K562 (cell line): ENCODE data around the gene QSOX2. TPM values are rescaled to one million over a fixed set of nuclear protein-coding genes. Genes with fewer than 3 reads are reported as not detected.
A peak's percentile ranks its signal among the peaks of the same experiment; 100 is the strongest.

Experiments
- ARID2 ChIP-seq: fragments of 450-650 bp; IDR thresholded peaks from 2 replicates; pipeline ENCODE4 v1.6.1; 2017; ENCODE audit warnings: antibody characterized with exemption, mild to moderate bottlenecking
- ATF1 ChIP-seq, 2 experiments: fragments of 450-650 bp in 1 of 2; IDR thresholded peaks; 2 replicates each; pipeline ENCODE4 v1.6.1; 2016; ENCODE audit warnings: missing compliant biosample characterization in 1 of 2, missing genetic modification characterization in 1 of 2
- CREM ChIP-seq: IDR thresholded peaks from 2 replicates; pipeline ENCODE4 v1.6.1; 2014; ENCODE audit warnings: antibody characterized with exemption, low read depth
- CTBP1 ChIP-seq: fragments of 450-650 bp; IDR thresholded peaks from 2 replicates; pipeline ENCODE4 v1.6.1; 2016; ENCODE audit warnings: borderline replicate concordance
- EWSR1 ChIP-seq: fragments of 450-650 bp; IDR thresholded peaks from 2 replicates; pipeline ENCODE4 v1.6.1; 2018; ENCODE audit warnings: borderline replicate concordance, mild to moderate bottlenecking, low read depth, moderate library complexity; ENCODE audit not compliant: partially characterized antibody
- HDAC1 ChIP-seq, 2 experiments: fragments of 450-650 bp; IDR thresholded peaks; 2 replicates each; pipeline ENCODE4 v1.6.1; 2016 to 2017; ENCODE audit warnings: inconsistent platforms in 1 of 2, mild to moderate bottlenecking in 1 of 2, moderate library complexity in 1 of 2
- HDAC8 ChIP-seq: fragments of 450-650 bp; IDR thresholded peaks from 2 replicates; pipeline ENCODE4 v1.6.1; 2016; ENCODE audit warnings: mild to moderate bottlenecking, missing genetic modification characterization, moderate library complexity, missing compliant biosample characterization
- HINFP ChIP-seq: fragments of 450-650 bp; conservative IDR thresholded peaks from 2 replicates; pipeline ENCODE4 v1.6.1; 2016; ENCODE audit warnings: missing genetic modification characterization, low read depth, mild to moderate bottlenecking, control low read depth, missing compliant biosample characterization
- KDM1A ChIP-seq, 2 experiments: fragments of 450-650 bp; IDR thresholded peaks; 2 replicates each; pipeline ENCODE4 v1.6.1; 2016; ENCODE audit warnings: mild to moderate bottlenecking in 2 of 2
- MXI1 ChIP-seq: IDR thresholded peaks from 2 replicates; pipeline ENCODE4 v1.6.1; 2011; ENCODE audit warnings: low read depth, mild to moderate bottlenecking, improper control_type of control experiment, low read length
- NBN ChIP-seq: fragments of 450-650 bp; IDR thresholded peaks from 2 replicates; pipeline ENCODE4 v1.6.1; 2016; ENCODE audit warnings: low read depth, mild to moderate bottlenecking
- NFRKB ChIP-seq: fragments of 450-650 bp; IDR thresholded peaks from 2 replicates; pipeline ENCODE4 v1.6.1; 2016; ENCODE audit warnings: low read depth
- SAFB2 ChIP-seq: fragments of 200-400 bp; formaldehyde crosslinking; IDR thresholded peaks from 2 replicates; pipeline ENCODE4 v1.6.1; 2018; ENCODE audit warnings: borderline replicate concordance, low read length, low read depth, moderate library complexity; ENCODE audit not compliant: severe bottlenecking
- SIN3A ChIP-seq, 2 experiments: fragments of 150-350 bp in 1 of 2; IDR thresholded peaks; 2 replicates each; pipeline ENCODE4 v1.6.1; 2011 to 2016; ENCODE audit warnings: borderline replicate concordance in 2 of 2, low read depth in 2 of 2, low read length in 2 of 2, mild to moderate bottlenecking in 2 of 2, moderate library complexity in 2 of 2; ENCODE audit not compliant: control insufficient read depth in 1 of 2
- SMC3 ChIP-seq: conservative IDR thresholded peaks from 2 replicates; pipeline ENCODE4 v1.6.1; 2011; ENCODE audit warnings: low read depth, low read length, improper control_type of control experiment; ENCODE audit not compliant: insufficient read depth
- ZNF77 ChIP-seq: fragments of 250-450 bp; sonication (Bioruptor Pico); IDR thresholded peaks from 2 replicates; pipeline ENCODE4 v1.5.0; 2020
- polyA plus RNA-seq, 8 experiments: library from polyadenylated mRNA; depleted of rRNA in 4 of 8; stranded (reverse) in 5 of 8; unstranded in 3 of 8; fragments of >200 nt; fragmentation: Nextera tagmentation in 2 of 8; fragmentation: Illumina TruSeq in 1 of 8; extraction: Ambion mirVana in 2 of 8; extraction: Trizol in 1 of 8; gene quantifications; 2 replicates each; pipeline versions ENCODE4 v1.2.1 to v1.2.3, GENCODE V29; 2011 to 2014; ENCODE audit warnings: inconsistent platforms in 1 of 8, missing spikeins in 1 of 8
- total RNA-seq, 7 experiments: library from RNA; depleted of rRNA in 6 of 7; stranded (reverse); fragments of >200 nt in 6 of 7; fragmentation: Illumina TruSeq in 2 of 7; extraction: Trizol in 2 of 7; gene quantifications; 2 replicates each; pipeline versions ENCODE4 v1.2.1 to v1.2.3, GENCODE V29; 2011 to 2021; ENCODE audit warnings: low replicate concordance in 1 of 7
- TF ChIP-seq, protein P1 (sequence below), 3 experiments: IDR thresholded peaks in 2 of 3; conservative IDR thresholded peaks in 1 of 3; 2 replicates each; pipeline ENCODE4 v1.5.1; 2011 to 2012; ENCODE audit warnings: low read length in 3 of 3, mild to moderate bottlenecking in 3 of 3, control low read depth in 2 of 3, improper control_type of control experiment in 1 of 3, inconsistent platforms in 1 of 3, low read depth in 1 of 3, mixed read lengths in 1 of 3, moderate library complexity in 1 of 3; ENCODE audit not compliant: insufficient read depth in 2 of 3
- TF ChIP-seq, protein P2 (sequence below): IDR thresholded peaks from 2 replicates; pipeline ENCODE4 v1.6.1; 2014; ENCODE audit warnings: antibody characterized with exemption
- TF ChIP-seq, protein P3 (sequence below): fragments of 250-450 bp; sonication (Bioruptor Pico); IDR thresholded peaks from 2 replicates; pipeline ENCODE4 v1.8.0; 2022; ENCODE audit warnings: inconsistent platforms
- TF ChIP-seq, protein P4 (sequence below): fragments of 450-650 bp; IDR thresholded peaks from 2 replicates; pipeline ENCODE4 v1.6.1; 2017; ENCODE audit warnings: mild to moderate bottlenecking, moderate library complexity

QSOX2 gene
- total and polyA plus RNA-seq, 9 of the 15 experiments (the other 6 are each of a cell fraction or from before 2014, with no cell fraction given) = 0.51 to 23.7 (median 12.7) TPM

GRCh38 chr9:136249877-136250559, 4.4 kb upstream of the QSOX2 start (continued):
- TF ChIP-seq, protein P1, sequence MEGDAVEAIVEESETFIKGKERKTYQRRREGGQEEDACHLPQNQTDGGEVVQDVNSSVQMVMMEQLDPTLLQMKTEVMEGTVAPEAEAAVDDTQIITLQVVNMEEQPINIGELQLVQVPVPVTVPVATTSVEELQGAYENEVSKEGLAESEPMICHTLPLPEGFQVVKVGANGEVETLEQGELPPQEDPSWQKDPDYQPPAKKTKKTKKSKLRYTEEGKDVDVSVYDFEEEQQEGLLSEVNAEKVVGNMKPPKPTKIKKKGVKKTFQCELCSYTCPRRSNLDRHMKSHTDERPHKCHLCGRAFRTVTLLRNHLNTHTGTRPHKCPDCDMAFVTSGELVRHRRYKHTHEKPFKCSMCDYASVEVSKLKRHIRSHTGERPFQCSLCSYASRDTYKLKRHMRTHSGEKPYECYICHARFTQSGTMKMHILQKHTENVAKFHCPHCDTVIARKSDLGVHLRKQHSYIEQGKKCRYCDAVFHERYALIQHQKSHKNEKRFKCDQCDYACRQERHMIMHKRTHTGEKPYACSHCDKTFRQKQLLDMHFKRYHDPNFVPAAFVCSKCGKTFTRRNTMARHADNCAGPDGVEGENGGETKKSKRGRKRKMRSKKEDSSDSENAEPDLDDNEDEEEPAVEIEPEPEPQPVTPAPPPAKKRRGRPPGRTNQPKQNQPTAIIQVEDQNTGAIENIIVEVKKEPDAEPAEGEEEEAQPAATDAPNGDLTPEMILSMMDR (IDR thresholded peaks at IDR 0.05 in 2 of 3, conservative IDR thresholded peaks at IDR 0.05 in 1 of 3; ENCODE audit: insufficient read depth in 2 of 3, low read depth in 1 of 3, low read length in 3 of 3) = 0 out of 6 replicates have a peak, but pooled peaks of 1 of the 3 experiments have one; percentile 10
- TF ChIP-seq ARID2 (no peak), HINFP (tag) (no peak), CTBP1 (0 out of 2 replicates have a peak, but pooled peaks have one; percentile 21), EWSR1 (no peak), SAFB2 (no peak), MXI1 (no peak), HDAC1 (IDR thresholded peaks at IDR 0.05) (peak in 1 of 2 experiments; percentile 78; a peak in 2 of 4 replicates), ZNF77 (CRISPR knock-in tag) (no peak), HDAC8 (tag) (no peak), SIN3A (IDR thresholded peaks at IDR 0.05; ENCODE audit: borderline replicate concordance in 2 of 2, control insufficient read depth in 1 of 2, low read depth in 2 of 2, low read length in 2 of 2) (peak in 1 of 2 experiments; percentile 36; a peak in 1 of 4 replicates), CREM (peak; percentile 58), NBN (no peak), SMC3 (no peak), KDM1A (IDR thresholded peaks at IDR 0.05) (peak; percentile 77 to 85), NFRKB (no peak), ATF1 (CRISPR knock-in tag; IDR thresholded peaks at IDR 0.05) (no peak), ATF1 (tag; IDR thresholded peaks at IDR 0.05) (peak; percentile 49; the same call in 1 of the 2 replicates)
- TF ChIP-seq, protein P2, sequence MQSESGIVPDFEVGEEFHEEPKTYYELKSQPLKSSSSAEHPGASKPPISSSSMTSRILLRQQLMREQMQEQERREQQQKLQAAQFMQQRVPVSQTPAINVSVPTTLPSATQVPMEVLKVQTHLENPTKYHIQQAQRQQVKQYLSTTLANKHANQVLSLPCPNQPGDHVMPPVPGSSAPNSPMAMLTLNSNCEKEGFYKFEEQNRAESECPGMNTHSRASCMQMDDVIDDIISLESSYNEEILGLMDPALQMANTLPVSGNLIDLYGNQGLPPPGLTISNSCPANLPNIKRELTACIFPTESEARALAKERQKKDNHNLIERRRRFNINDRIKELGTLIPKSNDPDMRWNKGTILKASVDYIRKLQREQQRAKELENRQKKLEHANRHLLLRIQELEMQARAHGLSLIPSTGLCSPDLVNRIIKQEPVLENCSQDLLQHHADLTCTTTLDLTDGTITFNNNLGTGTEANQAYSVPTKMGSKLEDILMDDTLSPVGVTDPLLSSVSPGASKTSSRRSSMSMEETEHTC = no peak
- TF ChIP-seq, protein P3, sequence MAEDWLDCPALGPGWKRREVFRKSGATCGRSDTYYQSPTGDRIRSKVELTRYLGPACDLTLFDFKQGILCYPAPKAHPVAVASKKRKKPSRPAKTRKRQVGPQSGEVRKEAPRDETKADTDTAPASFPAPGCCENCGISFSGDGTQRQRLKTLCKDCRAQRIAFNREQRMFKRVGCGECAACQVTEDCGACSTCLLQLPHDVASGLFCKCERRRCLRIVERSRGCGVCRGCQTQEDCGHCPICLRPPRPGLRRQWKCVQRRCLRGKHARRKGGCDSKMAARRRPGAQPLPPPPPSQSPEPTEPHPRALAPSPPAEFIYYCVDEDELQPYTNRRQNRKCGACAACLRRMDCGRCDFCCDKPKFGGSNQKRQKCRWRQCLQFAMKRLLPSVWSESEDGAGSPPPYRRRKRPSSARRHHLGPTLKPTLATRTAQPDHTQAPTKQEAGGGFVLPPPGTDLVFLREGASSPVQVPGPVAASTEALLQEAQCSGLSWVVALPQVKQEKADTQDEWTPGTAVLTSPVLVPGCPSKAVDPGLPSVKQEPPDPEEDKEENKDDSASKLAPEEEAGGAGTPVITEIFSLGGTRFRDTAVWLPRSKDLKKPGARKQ (CRISPR knock-in tag) = no peak
- TF ChIP-seq, protein P4, sequence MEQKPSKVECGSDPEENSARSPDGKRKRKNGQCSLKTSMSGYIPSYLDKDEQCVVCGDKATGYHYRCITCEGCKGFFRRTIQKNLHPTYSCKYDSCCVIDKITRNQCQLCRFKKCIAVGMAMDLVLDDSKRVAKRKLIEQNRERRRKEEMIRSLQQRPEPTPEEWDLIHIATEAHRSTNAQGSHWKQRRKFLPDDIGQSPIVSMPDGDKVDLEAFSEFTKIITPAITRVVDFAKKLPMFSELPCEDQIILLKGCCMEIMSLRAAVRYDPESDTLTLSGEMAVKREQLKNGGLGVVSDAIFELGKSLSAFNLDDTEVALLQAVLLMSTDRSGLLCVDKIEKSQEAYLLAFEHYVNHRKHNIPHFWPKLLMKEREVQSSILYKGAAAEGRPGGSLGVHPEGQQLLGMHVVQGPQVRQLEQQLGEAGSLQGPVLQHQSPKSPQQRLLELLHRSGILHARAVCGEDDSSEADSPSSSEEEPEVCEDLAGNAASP = no peak
